ENCODE data around the gene CD6. TPM values are rescaled to one million over a fixed set of nuclear protein-coding genes. Genes with fewer than 3 reads are reported as not detected.

The CD6 gene
- total and polyA plus RNA-seq, 2 donors (not counting 3 experiments of a cell fraction or from before 2014, with no cell fraction given), result not detected

DNA sequence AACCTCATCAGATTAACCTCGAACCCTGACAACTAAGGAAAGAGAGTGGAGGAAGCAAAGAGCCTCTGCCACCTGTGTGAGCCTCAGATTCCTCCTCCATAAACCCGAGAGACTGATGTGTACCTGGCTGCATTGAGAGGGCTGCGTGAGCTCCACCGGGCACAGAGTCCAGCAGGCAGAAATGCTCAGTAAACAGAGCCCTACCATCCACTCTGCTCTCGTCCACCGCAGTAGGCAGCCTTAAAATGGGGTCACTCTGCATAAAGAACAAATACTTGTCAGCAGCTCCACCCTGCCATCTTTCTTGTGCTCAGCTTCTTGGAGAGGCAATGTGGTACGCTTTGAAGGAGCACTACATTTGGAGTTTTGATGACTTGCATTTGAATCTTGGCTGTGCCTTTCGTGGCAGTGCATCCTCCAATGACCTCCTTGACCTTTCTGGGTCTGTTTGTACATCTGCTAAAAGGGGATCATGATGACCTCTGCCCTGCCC, 87.8 kb downstream of the CD6 start:
- no peaks in the 10 kb centered on the region for H3K4me1 ChIP-seq (ENCODE audit: control insufficient read depth, extremely low read depth, insufficient read depth, low read length)
- no peaks in the 10 kb centered on the region for H3K9me3 ChIP-seq (replicated peaks; ENCODE audit: control insufficient read depth, insufficient read depth, low read length)
- POLR2A ChIA-PET, result no interaction called here
- FAIRE-seq, result no peak
- no peaks in the 10 kb centered on the region for H3K36me3 ChIP-seq (ENCODE audit: control insufficient read depth in 2 of 2, extremely low read depth in 1 of 2, insufficient read depth in 2 of 2, low read length in 2 of 2)
- no peaks in the 10 kb centered on the region for H4K20me1 ChIP-seq (replicated peaks; ENCODE audit: control insufficient read depth, extremely low read depth, insufficient read depth, low read length)
- no peak overlapping the region for H3K4me3 ChIP-seq (replicated peaks in 1 of 3; ENCODE audit: insufficient read depth in 1 of 3, low read depth in 1 of 3, low read length in 3 of 3)
- H3K27me3 ChIP-seq (ENCODE audit: control insufficient read depth in 2 of 2, insufficient read depth in 2 of 2, low read length in 2 of 2), result no peaks in the 10 kb centered on the region
- no peak overlapping the region for H3K27ac ChIP-seq (ENCODE audit: insufficient read depth, low read depth, low read length)
- CTCF ChIA-PET, result no interaction called here
- no peak overlapping the region for H3K9ac ChIP-seq (replicated peaks; ENCODE audit: extremely low read depth, insufficient read depth, low read length)
- intact Hi-C loops (cut with micrococcal nuclease), result no loop called here
- H2AFZ ChIP-seq (ENCODE audit: low read depth, low read length), result no peak overlapping the region
- no peaks in the 10 kb centered on the region for H3K9me1 ChIP-seq (replicated peaks; ENCODE audit: control insufficient read depth, extremely low read depth, insufficient read depth, low read length)
- TF ChIP-seq FOS (IDR thresholded peaks at IDR 0.05; ENCODE audit: borderline replicate concordance, insufficient read depth, low read length) (no peak), JUN (IDR thresholded peaks at IDR 0.05; ENCODE audit: borderline replicate concordance, insufficient read depth, insufficient read length, low read depth) (no peak), GATA2 (IDR thresholded peaks at IDR 0.05; ENCODE audit: insufficient read depth, insufficient read length, low read depth, low read length) (no peak), POLR2AphosphoS5 (IDR thresholded peaks at IDR 0.05; ENCODE audit: insufficient read depth, low read depth, low read length) (no peak), MYC (IDR thresholded peaks at IDR 0.05; ENCODE audit: low read depth, low read length) (no peak), EZH2 (IDR thresholded peaks at IDR 0.05; ENCODE audit: borderline replicate concordance, low read depth, low read length, severe bottlenecking) (no peak), POLR2A (IDR thresholded peaks at IDR 0.05; ENCODE audit: low read depth, low read length) (no peak)
- TF ChIP-seq, protein P1, sequence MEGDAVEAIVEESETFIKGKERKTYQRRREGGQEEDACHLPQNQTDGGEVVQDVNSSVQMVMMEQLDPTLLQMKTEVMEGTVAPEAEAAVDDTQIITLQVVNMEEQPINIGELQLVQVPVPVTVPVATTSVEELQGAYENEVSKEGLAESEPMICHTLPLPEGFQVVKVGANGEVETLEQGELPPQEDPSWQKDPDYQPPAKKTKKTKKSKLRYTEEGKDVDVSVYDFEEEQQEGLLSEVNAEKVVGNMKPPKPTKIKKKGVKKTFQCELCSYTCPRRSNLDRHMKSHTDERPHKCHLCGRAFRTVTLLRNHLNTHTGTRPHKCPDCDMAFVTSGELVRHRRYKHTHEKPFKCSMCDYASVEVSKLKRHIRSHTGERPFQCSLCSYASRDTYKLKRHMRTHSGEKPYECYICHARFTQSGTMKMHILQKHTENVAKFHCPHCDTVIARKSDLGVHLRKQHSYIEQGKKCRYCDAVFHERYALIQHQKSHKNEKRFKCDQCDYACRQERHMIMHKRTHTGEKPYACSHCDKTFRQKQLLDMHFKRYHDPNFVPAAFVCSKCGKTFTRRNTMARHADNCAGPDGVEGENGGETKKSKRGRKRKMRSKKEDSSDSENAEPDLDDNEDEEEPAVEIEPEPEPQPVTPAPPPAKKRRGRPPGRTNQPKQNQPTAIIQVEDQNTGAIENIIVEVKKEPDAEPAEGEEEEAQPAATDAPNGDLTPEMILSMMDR (IDR thresholded peaks at IDR 0.05; ENCODE audit: extremely low read depth in 1 of 2, insufficient read depth in 1 of 2, low read depth in 1 of 2, low read length in 2 of 2), result no peak
- TF ChIP-seq, protein P2, sequence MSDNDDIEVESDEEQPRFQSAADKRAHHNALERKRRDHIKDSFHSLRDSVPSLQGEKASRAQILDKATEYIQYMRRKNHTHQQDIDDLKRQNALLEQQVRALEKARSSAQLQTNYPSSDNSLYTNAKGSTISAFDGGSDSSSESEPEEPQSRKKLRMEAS (IDR thresholded peaks at IDR 0.05; ENCODE audit: insufficient read depth, insufficient read length), result no peak
- DNase-seq (ENCODE audit: low read depth, low spot score), result no peak
- no peak overlapping the region for H3K4me2 ChIP-seq (ENCODE audit: insufficient read depth, low read length)
- no peaks in the 10 kb centered on the region for H3K79me2 ChIP-seq (ENCODE audit: control insufficient read depth, insufficient read depth, low read length)
- no TSS peak for BruUV-seq (replicated peaks)
- dilution Hi-C loops (cut with MboI; ENCODE audit: extremely low pct_ligation_motif_present, low sequenced_read_pairs), result no loop called here
